Nephron progenitor cell (in vitro differentiated cells): ENCODE data around the gene HSPB6.

Source experiments
- DNase-seq: peaks from one replicate; pipeline ENCODE4 v3.0.0; 2021
- H3K27ac Mint-ChIP-seq: 2 replicates; pipeline ENCODE4 v1.8.0; 2021; ENCODE audit warnings: mild to moderate bottlenecking, moderate library complexity, mixed read lengths
- H3K27me3 Mint-ChIP-seq: 2 replicates; pipeline ENCODE4 v1.8.0; 2021; ENCODE audit warnings: mild to moderate bottlenecking, low read depth, mixed read lengths; ENCODE audit not compliant: poor library complexity
- H3K36me3 Mint-ChIP-seq: 2 replicates; pipeline ENCODE4 v1.8.0; 2021; ENCODE audit warnings: low read depth, mixed read lengths
- H3K4me1 Mint-ChIP-seq: 2 replicates; pipeline ENCODE4 v1.8.0; 2021; ENCODE audit warnings: mixed read lengths
- H3K4me3 Mint-ChIP-seq: 2 replicates; pipeline ENCODE4 v1.8.0; 2021; ENCODE audit warnings: mild to moderate bottlenecking, moderate library complexity, mixed read lengths
- H3K9me3 Mint-ChIP-seq: 2 replicates; pipeline ENCODE4 v1.8.0; 2021; ENCODE audit warnings: mild to moderate bottlenecking, moderate library complexity, mixed read lengths
- CTCF ChIP-seq: fragments of 200-600 bp; sonication (generic); IDR thresholded peaks from 2 replicates; pipeline ENCODE4 v1.5.0; 2021; ENCODE audit warnings: antibody characterized with exemption

Gene HSPB6

GRCh38 chr19:35781650-35782049, 24.8 kb upstream of the HSPB6 start:
- Mint-ChIP-seq H3K4me3 (no peak overlapping the region), H3K4me1 (peaks cover 27% of the 10 kb centered on the region), H3K9me3 (no peaks in the 10 kb centered on the region), H3K27ac (no peak overlapping the region), H3K36me3 (peaks cover 28% of the 10 kb centered on the region), H3K27me3 (peaks cover 18% of the 10 kb centered on the region)
- TF ChIP-seq CTCF, result no peak
- DNase-seq, result no peak

DNA sequence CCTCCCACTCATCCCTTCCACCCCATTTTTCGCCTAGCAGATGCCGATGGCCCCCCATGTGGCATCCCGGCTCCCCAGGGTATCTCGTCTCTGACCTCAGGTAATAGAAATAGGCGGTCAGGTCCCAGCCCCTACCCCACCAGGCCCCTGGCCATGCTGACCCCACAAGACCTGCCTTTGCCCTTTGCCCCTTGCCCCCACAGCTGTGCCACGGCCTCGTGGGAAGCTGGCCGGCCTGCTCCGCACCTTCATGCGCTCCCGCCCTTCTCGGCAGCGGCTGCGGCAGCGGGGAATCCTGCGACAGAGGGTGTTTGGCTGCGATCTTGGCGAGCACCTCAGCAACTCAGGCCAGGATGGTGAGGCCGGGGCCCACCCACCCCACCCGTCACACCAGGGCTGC, 23.9 kb upstream of the HSPB6 start:
- DNase-seq, result no peak
- Mint-ChIP-seq H3K27ac (no peak overlapping the region), H3K4me3 (no peak overlapping the region), H3K9me3 (no peaks in the 10 kb centered on the region), H3K4me1 (peaks cover 34% of the 10 kb centered on the region), H3K27me3 (peaks cover 18% of the 10 kb centered on the region), H3K36me3 (peaks cover 27% of the 10 kb centered on the region)
- TF ChIP-seq CTCF, result no peak

GRCh38 chr19:35780058-35780457, 23.2 kb upstream of the HSPB6 start:
- no peak for TF ChIP-seq CTCF
- Mint-ChIP-seq H3K9me3 (no peaks in the 10 kb centered on the region), H3K4me3 (no peak overlapping the region), H3K36me3 (peaks cover 24% of the 10 kb centered on the region), H3K4me1 (peaks cover 36% of the 10 kb centered on the region), H3K27ac (no peak overlapping the region), H3K27me3 (peaks cover 18% of the 10 kb centered on the region)
- no peak for DNase-seq

- Mint-ChIP-seq H3K27ac (no peak overlapping the region), H3K27me3 (peaks cover 18% of the 10 kb centered on the region), H3K36me3 (peaks cover 24% of the 10 kb centered on the region), H3K4me3 (no peak overlapping the region), H3K9me3 (no peaks in the 10 kb centered on the region), H3K4me1 (peaks cover 46% of the 10 kb centered on the region)
- DNase-seq, result no peak
- no peak for TF ChIP-seq CTCF
These were observed 22.2 kb upstream of the HSPB6 start for GRCh38 chr19:35779033-35779432.

DNA sequence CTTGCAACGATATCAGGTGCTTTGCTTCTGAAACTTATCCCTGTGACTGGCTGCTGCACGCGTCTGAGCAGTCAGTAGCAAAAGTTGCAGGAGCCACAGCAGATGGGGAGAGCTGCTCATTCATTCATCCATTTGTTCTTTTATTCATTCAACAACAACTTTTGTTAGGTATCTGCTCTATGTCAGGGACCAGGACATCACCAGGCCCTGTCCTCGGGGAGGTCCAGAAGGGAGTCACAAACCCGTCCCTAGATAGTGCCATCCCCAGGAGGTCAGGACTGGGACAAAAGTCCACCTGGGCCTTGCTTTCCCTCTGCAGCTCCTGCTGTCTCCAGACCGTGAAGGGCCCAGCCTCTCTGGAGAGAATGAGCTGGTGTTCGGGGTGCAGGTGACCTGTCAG, 21.1 kb upstream of the HSPB6 start:
- no peak for TF ChIP-seq CTCF
- Mint-ChIP-seq H3K9me3 (no peaks in the 10 kb centered on the region), H3K36me3 (peaks cover 19% of the 10 kb centered on the region), H3K4me1 (peaks cover 36% of the 10 kb centered on the region), H3K27ac (no peak overlapping the region), H3K27me3 (peaks cover 10% of the 10 kb centered on the region), H3K4me3 (peak overlapping the region; percentile 89)
- no peak for DNase-seq

DNA sequence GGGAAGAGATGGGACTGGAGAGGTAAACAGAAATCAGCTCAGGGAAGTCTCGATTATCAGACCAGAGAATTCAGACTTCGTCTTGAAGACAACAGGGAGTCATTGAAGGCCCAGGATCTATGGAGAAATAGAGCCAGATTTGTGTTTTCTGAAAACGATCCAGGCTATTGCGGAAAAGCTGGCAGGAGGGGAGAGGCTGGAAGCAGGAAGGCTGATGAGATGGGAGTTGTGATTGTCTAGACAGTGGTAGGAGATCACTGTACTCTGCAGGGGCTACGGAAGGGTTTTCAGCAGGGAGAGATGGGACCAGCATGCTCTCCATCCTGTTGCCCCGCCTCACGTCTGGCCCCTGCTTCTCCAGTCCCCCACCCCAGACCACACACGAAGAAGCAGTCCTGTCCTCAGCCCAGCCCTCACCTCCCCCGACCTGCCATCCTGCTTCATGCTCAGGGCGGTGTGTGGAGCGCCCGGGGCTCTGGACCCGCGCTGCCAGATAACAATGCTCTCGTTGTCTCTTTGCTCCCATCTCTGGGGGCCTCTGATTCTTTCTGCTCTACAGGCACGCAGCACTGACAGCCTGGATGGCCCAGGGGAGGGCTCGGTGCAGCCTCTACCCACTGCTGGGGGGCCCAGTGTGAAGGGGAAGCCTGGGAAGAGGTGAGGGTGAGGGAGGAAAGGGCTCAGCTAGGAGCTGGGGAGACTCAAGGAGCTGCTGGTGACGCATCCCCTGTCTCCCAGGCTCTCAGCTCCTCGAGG, 20.4 kb upstream of the HSPB6 start:
- DNase-seq, result no peak
- TF ChIP-seq CTCF, result no peak
- no peaks in the 10 kb centered on the region for H3K9me3 Mint-ChIP-seq
- peak overlapping the region; percentile 89 for H3K4me3 Mint-ChIP-seq
- H3K27ac Mint-ChIP-seq, result peak overlapping the region; percentile 24
- peaks cover 33% of the 10 kb centered on the region for H3K4me1 Mint-ChIP-seq
- peaks cover 10% of the 10 kb centered on the region for H3K27me3 Mint-ChIP-seq
- H3K36me3 Mint-ChIP-seq, result peaks cover 12% of the 10 kb centered on the region
